Neural crest cell (in vitro differentiated cells): ENCODE results near the gene ARHGAP26. TPM values are rescaled to one million over a fixed set of nuclear protein-coding genes. Genes with fewer than 3 reads are reported as not detected.

ENCODE experiments used
- DNase-seq: peaks from one replicate; pipeline ENCODE4 v3.0.0; 2021; ENCODE audit warnings: low read depth, mixed read lengths, low spot score
- H3K27ac Mint-ChIP-seq: one replicate; pipeline ENCODE4 v1.8.0; 2021; ENCODE audit warnings: mild to moderate bottlenecking, mixed read lengths; ENCODE audit not compliant: unreplicated experiment
- H3K27me3 Mint-ChIP-seq: 2 replicates; pipeline ENCODE4 v1.8.0; 2021; ENCODE audit warnings: low read depth, mild to moderate bottlenecking, mixed read lengths
- H3K36me3 Mint-ChIP-seq: 2 replicates; pipeline ENCODE4 v1.8.0; 2021; ENCODE audit warnings: low read depth, mild to moderate bottlenecking, mixed read lengths
- H3K4me1 Mint-ChIP-seq: 2 replicates; pipeline ENCODE4 v1.8.0; 2021; ENCODE audit warnings: mixed read lengths
- H3K4me3 Mint-ChIP-seq: one replicate; pipeline ENCODE4 v1.8.0; 2021; ENCODE audit warnings: mild to moderate bottlenecking, mixed read lengths
- H3K9me3 Mint-ChIP-seq: 2 replicates; pipeline ENCODE4 v1.8.0; 2021; ENCODE audit warnings: mixed read lengths
- CTCF ChIP-seq: fragments of 200-600 bp; sonication (generic); conservative IDR thresholded peaks from 2 replicates; pipeline ENCODE4 v1.5.0; 2021; ENCODE audit warnings: antibody characterized with exemption, mild to moderate bottlenecking
- total RNA-seq: library from RNA; stranded (reverse); gene quantifications from 2 replicates; pipeline ENCODE4 v1.2.1, GENCODE V29; 2021

The ARHGAP26 gene
- total RNA-seq, 1 donor from 2014 or later: 5.5 TPM

GRCh38 chr5:143265995-143266394 is 495.8 kb downstream of the ARHGAP26 start:
- TF ChIP-seq CTCF: no peak
- Mint-ChIP-seq H3K4me3 (no peak overlapping the region), H3K9me3 (peaks cover 17% of the 10 kb centered on the region), H3K27ac (no peak overlapping the region), H3K4me1 (no peaks in the 10 kb centered on the region), H3K36me3 (peaks cover 9% of the 10 kb centered on the region), H3K27me3 (no peaks in the 10 kb centered on the region)
- no peak for DNase-seq

- TF ChIP-seq CTCF: no peak
- H3K4me3 Mint-ChIP-seq: no peak overlapping the region
- no peak overlapping the region for H3K27ac Mint-ChIP-seq
These were observed 497.0 kb downstream of the ARHGAP26 start for GRCh38 chr5:143267186-143267585.

GRCh38 chr5:143268388-143268787 is 498.2 kb downstream of the ARHGAP26 start:
- no peak for TF ChIP-seq CTCF
- DNase-seq: no peak
- Mint-ChIP-seq H3K4me1 (no peaks in the 10 kb centered on the region), H3K27me3 (no peaks in the 10 kb centered on the region), H3K27ac (no peak overlapping the region), H3K9me3 (peaks cover 13% of the 10 kb centered on the region), H3K4me3 (no peak overlapping the region), H3K36me3 (peaks cover 9% of the 10 kb centered on the region)

More at GRCh38 chr5:143267186-143267585, 497.0 kb downstream of the ARHGAP26 start:
- H3K4me1 Mint-ChIP-seq: no peaks in the 10 kb centered on the region
- H3K27me3 Mint-ChIP-seq: no peaks in the 10 kb centered on the region
- peaks cover 13% of the 10 kb centered on the region for H3K9me3 Mint-ChIP-seq
- peaks cover 9% of the 10 kb centered on the region for H3K36me3 Mint-ChIP-seq
- DNase-seq: no peak

GRCh38 chr5:143271431-143271830 is 501.3 kb downstream of the ARHGAP26 start:
- DNase-seq: no peak
- H3K9me3 Mint-ChIP-seq: peaks cover 9% of the 10 kb centered on the region
- H3K27ac Mint-ChIP-seq: no peak overlapping the region
- H3K27me3 Mint-ChIP-seq: no peaks in the 10 kb centered on the region
- H3K36me3 Mint-ChIP-seq: peaks cover 9% of the 10 kb centered on the region
- H3K4me3 Mint-ChIP-seq: no peak overlapping the region
- H3K4me1 Mint-ChIP-seq: no peaks in the 10 kb centered on the region
- no peak for TF ChIP-seq CTCF

GRCh38 chr5:143274952-143275351 is 504.8 kb downstream of the ARHGAP26 start:
- TF ChIP-seq CTCF: no peak
- Mint-ChIP-seq H3K4me3 (no peak overlapping the region), H3K9me3 (no peaks in the 10 kb centered on the region), H3K27ac (no peak overlapping the region), H3K27me3 (no peaks in the 10 kb centered on the region), H3K4me1 (no peaks in the 10 kb centered on the region), H3K36me3 (no peaks in the 10 kb centered on the region)
- no peak for DNase-seq
